OCI-LY7 (cell line): ENCODE data around the gene THTPA. TPM values are rescaled to one million over a fixed set of nuclear protein-coding genes. Genes with fewer than 3 reads are reported as not detected.
"Not testable (repeated sequence)": the region's sequence is repeated elsewhere in the genome, so short reads cannot be mapped to it uniquely, and the experiment has no call there.

Experiments
- BruUV-seq: library from RNA; stranded (reverse); fragments of 400-500 nt; replicated peaks from 2 replicates; lab custom pipeline; 2021; lab: Mats Ljungman, UMichigan
- CTCF ChIA-PET: fragments of 300-600 bp; sonication (Branson Sonifier 250); formaldehyde crosslinking; loops from one replicate; lab custom pipeline; 2022; ENCODE audit warnings: antibody characterized with exemption; ENCODE audit not compliant: unreplicated experiment; lab: Charles Lee
- POLR2A ChIA-PET: fragments of 300-600 bp; sonication (Branson Sonifier 250); formaldehyde crosslinking; loops from one replicate; lab custom pipeline; 2022; ENCODE audit warnings: antibody characterized with exemption; lab: Charles Lee
- DNase-seq: peaks from one replicate; pipeline ENCODE4 v3.0.0-alpha.2; 2015; ENCODE audit warnings: low spot score
- H2AFZ ChIP-seq: fragments of 200-600 bp; sonication (generic), shearing (Covaris generic); 2 replicates; pipeline ENCODE4 v1.6.1; 2014; ENCODE audit warnings: mild to moderate bottlenecking, antibody characterized with exemption, low read length, moderate library complexity
- H3K27ac ChIP-seq: fragments of 200-600 bp; sonication (generic); 2 replicates; pipeline ENCODE4 v1.5.1; 2014; ENCODE audit warnings: mixed run types, low read depth, mild to moderate bottlenecking, moderate library complexity, low read length, inconsistent platforms; ENCODE audit not compliant: poor library complexity, severe bottlenecking
- H3K36me3 ChIP-seq: fragments of 200-600 bp; sonication (generic); 2 replicates; pipeline ENCODE4 v1.6.1; 2014; ENCODE audit warnings: mild to moderate bottlenecking, antibody characterized with exemption, low read length, moderate library complexity, mixed read lengths; ENCODE audit not compliant: insufficient read depth
- H3K4me1 ChIP-seq: fragments of 200-600 bp; sonication (generic); 2 replicates; pipeline ENCODE4 v1.5.1; 2014; ENCODE audit warnings: mild to moderate bottlenecking, low read length; ENCODE audit not compliant: insufficient read depth, poor library complexity, severe bottlenecking
- H3K4me2 ChIP-seq: fragments of 200-600 bp; sonication (generic); 2 replicates; pipeline ENCODE4 v1.6.1; 2014; ENCODE audit warnings: mild to moderate bottlenecking, low read length
- H3K4me3 ChIP-seq: fragments of 200-600 bp; sonication (generic); 2 replicates; pipeline ENCODE4 v1.5.1; 2014; ENCODE audit warnings: mild to moderate bottlenecking, low read depth, low read length; ENCODE audit not compliant: poor library complexity, severe bottlenecking
- H3K79me2 ChIP-seq: fragments of 200-600 bp; sonication (generic); 2 replicates; pipeline ENCODE4 v1.6.1; 2016; ENCODE audit warnings: low read depth, mild to moderate bottlenecking, low read length, moderate library complexity, mixed read lengths; ENCODE audit not compliant: insufficient read depth
- H3K9me2 ChIP-seq: fragments of 200-600 bp; sonication (generic); 2 replicates; pipeline ENCODE4 v1.6.1; 2016; ENCODE audit warnings: mild to moderate bottlenecking, low read length, mixed read lengths; ENCODE audit not compliant: insufficient read depth
- H3K9me3 ChIP-seq: fragments of 200-600 bp; sonication (generic); 2 replicates; pipeline ENCODE4 v1.6.1; 2014; ENCODE audit warnings: mild to moderate bottlenecking, mixed run types, low read length, mixed read lengths
- H4K20me1 ChIP-seq: fragments of 200-600 bp; sonication (generic); 2 replicates; pipeline ENCODE4 v1.6.1; 2014; ENCODE audit warnings: mild to moderate bottlenecking, antibody characterized with exemption, low read length, moderate library complexity, mixed read lengths; ENCODE audit not compliant: insufficient read depth
- CTCF ChIP-seq: fragments of 200-600 bp; sonication (generic); conservative IDR thresholded peaks from 2 replicates; pipeline ENCODE4 v1.5.1; 2014; ENCODE audit warnings: mild to moderate bottlenecking, antibody characterized with exemption, low read length, moderate library complexity, mixed read lengths
- EZH2phosphoT487 ChIP-seq: fragments of 200-600 bp; sonication (generic); IDR thresholded peaks from 2 replicates; pipeline ENCODE4 v1.6.1; 2018; ENCODE audit warnings: low read depth, borderline replicate concordance, mild to moderate bottlenecking, mixed run types, antibody characterized with exemption, low read length, moderate library complexity, mixed read lengths
- intact Hi-C: fragments of 100-400 bp; cut with micrococcal nuclease; formaldehyde crosslinking; loops from one replicate; pipeline ENCODE4 v1.10.0; 2022; ENCODE audit not compliant: unreplicated experiment
- total RNA-seq, 2 experiments: library from RNA; depleted of rRNA in 1 of 2; stranded (reverse); fragments of >200 nt in 1 of 2; shearing (Covaris generic) in 1 of 2; gene quantifications; 2 replicates each; pipeline ENCODE4 v1.2.3, GENCODE V29; 2014 to 2022

THTPA gene
- total RNA-seq, 2 experiments from 2014 or later: 15.4 to 28.6 TPM

GRCh38 chr14:23535943-23536342, 20.1 kb upstream of the THTPA start:
- Histone ChIP-seq H4K20me1 (no peaks in the 10 kb centered on the region), H3K9me2 (no peaks in the 10 kb centered on the region), H3K36me3 (no peaks in the 10 kb centered on the region), H3K4me1 (no peaks in the 10 kb centered on the region), H3K9me3 (no peaks in the 10 kb centered on the region), H3K4me2 (no peak overlapping the region), H3K4me3 (no peak overlapping the region), H2AFZ (no peak overlapping the region), H3K79me2 (no peaks in the 10 kb centered on the region), H3K27ac (no peak overlapping the region)
- TF ChIP-seq CTCF: no peak
- no peak for TF ChIP-seq EZH2phosphoT487
- ChIA-PET POLR2A (interaction anchor here (1.2 to 1.5 kb wide), 2 partner anchors 14 to 258 kb away, joined by 3 to 5 read pairs; no protein-coding TSS in a partner anchor), CTCF (no interaction called here)
- BruUV-seq: no TSS peak
- DNase-seq: no peak
- intact Hi-C loops: no loop called here

GRCh38 chr14:23536494-23536893, 19.6 kb upstream of the THTPA start:
- no peaks in the 10 kb centered on the region for H3K9me3 ChIP-seq
- ChIA-PET CTCF (no interaction called here), POLR2A (interaction anchor here (1.2 to 1.5 kb wide), 2 partner anchors 13 to 258 kb away, joined by 3 to 5 read pairs; no protein-coding TSS in a partner anchor)
- H2AFZ ChIP-seq: no peak overlapping the region
- H3K4me2 ChIP-seq: no peak overlapping the region
- no TSS peak for BruUV-seq
- no peaks in the 10 kb centered on the region for H3K36me3 ChIP-seq
- intact Hi-C loops: no loop called here
- H3K79me2 ChIP-seq: no peaks in the 10 kb centered on the region
- H3K4me1 ChIP-seq: no peaks in the 10 kb centered on the region
- no peak overlapping the region for H3K4me3 ChIP-seq
- DNase-seq: no peak
- no peak overlapping the region for H3K27ac ChIP-seq
- no peaks in the 10 kb centered on the region for H4K20me1 ChIP-seq
- no peaks in the 10 kb centered on the region for H3K9me2 ChIP-seq
- TF ChIP-seq CTCF (no peak), EZH2phosphoT487 (no peak)

- H3K4me2 ChIP-seq, H3K36me3 ChIP-seq, H2AFZ ChIP-seq, CTCF ChIA-PET, H3K79me2 ChIP-seq, H3K4me3 ChIP-seq, H3K27ac ChIP-seq, H3K4me1 ChIP-seq, BruUV-seq, DNase-seq, intact Hi-C loops, H3K9me2 ChIP-seq, H3K9me3 ChIP-seq, H4K20me1 ChIP-seq: not testable (repeated sequence)
- POLR2A ChIA-PET: interaction anchor here (1.2 to 1.5 kb wide), 2 partner anchors 13 to 259 kb away, joined by 3 to 5 read pairs; no protein-coding TSS in a partner anchor
These were observed 19.2 kb upstream of the THTPA start for GRCh38 chr14:23536906-23537305.
